GM18508 (cell line): Measurements from ENCODE around the gene COPG2.
"Not testable (repeated sequence)": the region's sequence is repeated elsewhere in the genome, so short reads cannot be mapped to it uniquely, and the experiment has no call there.

Source experiments
- ATAC-seq: cut with Tn5 transposase; IDR thresholded peaks from one replicate; pipeline ENCODE4 v1.9.1; 2021; ENCODE audit warnings: moderate number of reproducible peaks; ENCODE audit not compliant: insufficient read depth, unreplicated experiment

The COPG2 gene

GRCh38 chr7:130575110-130575509 lies 93.4 kb downstream of the COPG2 start:
- not testable (repeated sequence) for ATAC-seq

DNA sequence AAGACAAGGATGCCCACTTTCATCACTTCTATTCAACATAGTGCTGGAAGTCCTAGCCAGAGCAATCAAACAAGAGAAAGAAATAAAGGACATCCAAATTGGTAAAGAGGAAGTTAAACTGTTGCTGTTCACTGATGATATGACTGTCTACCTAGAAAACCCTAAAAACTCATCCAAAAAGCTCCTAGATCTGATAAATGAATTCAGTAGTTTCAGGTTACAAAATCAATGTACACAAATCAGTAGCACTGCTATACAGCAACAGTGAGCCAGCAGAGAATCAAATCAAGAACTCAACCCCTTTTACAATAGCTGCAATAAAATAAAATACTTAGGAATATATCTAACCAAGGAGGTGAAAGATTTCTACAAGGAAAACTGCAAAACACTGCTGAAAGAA lies 98.4 kb downstream of the COPG2 start:
- ATAC-seq = not testable (repeated sequence)

- no peak for ATAC-seq
These were observed 101.7 kb downstream of the COPG2 start for GRCh38 chr7:130566898-130567280.

GRCh38 chr7:130566168-130566897 lies 102.2 kb downstream of the COPG2 start:
- ATAC-seq = no peak

- ATAC-seq = peak; percentile 83
These were observed 107.6 kb downstream of the COPG2 start for GRCh38 chr7:130560972-130561371.

- ATAC-seq = no peak
These were observed 109.4 kb downstream of the COPG2 start for GRCh38 chr7:130559184-130559583.

- no peak for ATAC-seq
These were observed 114.1 kb downstream of the COPG2 start for GRCh38 chr7:130554481-130554880.

- ATAC-seq = no peak
These were observed 115.0 kb downstream of the COPG2 start for GRCh38 chr7:130553398-130554029.

- no peak for ATAC-seq
These were observed 124.2 kb downstream of the COPG2 start for GRCh38 chr7:130544356-130544755.

GRCh38 chr7:130543487-130544010 lies 125.0 kb downstream of the COPG2 start:
- ATAC-seq = no peak

- not testable (repeated sequence) for ATAC-seq
These were observed 126.3 kb downstream of the COPG2 start for GRCh38 chr7:130542297-130542696.

GRCh38 chr7:130541287-130541686 lies 127.3 kb downstream of the COPG2 start:
- ATAC-seq = not testable (repeated sequence)

DNA sequence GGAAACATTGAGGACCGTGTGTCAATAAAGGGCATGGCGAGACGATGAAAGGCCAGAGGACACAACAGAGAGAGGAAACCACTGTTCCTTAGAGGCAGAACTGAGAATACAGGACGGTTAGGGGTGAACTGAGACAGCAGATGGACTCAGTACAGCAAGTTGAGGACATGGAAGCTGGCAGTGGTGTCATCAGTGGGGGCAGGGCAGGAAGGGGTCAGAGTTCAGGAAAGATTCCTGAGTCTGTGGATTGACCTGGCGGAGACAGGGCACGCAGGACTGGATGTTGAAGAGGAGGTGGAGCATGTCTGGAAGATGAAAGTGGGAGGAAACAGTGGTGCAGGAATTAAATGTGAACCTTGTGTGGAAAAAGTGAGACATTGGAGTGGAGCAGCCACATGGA lies 130.7 kb downstream of the COPG2 start:
- not testable (repeated sequence) for ATAC-seq

- no peak for ATAC-seq
These were observed 139.1 kb downstream of the COPG2 start for GRCh38 chr7:130529417-130529816.

DNA sequence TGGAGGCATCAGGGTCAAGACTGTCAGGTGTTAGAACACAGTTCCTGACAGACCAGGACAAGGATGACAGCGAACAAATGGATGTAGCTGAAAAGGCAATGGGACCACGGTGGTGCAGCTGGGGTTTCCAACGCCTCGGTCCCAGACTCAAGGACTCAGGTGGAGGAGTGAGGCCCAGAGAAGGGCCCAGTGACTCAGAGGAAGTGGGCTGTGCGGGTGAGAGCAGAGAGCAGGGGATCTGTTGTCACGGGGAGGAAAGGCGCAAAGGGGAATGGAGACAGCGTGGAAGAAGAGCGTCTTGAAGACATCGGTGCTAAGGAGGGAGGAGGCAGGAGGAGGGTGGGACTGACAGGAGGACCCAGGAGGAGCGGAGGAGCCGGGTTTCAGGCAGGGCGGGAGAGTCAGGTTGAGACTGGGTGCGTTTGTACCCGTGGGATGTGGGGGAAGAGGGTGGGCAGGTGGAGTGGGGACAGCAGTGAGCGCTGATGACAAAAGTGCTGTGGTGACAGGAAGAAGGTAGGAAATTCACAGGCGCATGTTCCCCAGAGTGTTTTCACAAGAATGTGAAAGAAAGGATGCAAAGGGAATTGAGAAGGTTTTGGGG lies 140.7 kb downstream of the COPG2 start:
- ATAC-seq = not testable (repeated sequence)

DNA sequence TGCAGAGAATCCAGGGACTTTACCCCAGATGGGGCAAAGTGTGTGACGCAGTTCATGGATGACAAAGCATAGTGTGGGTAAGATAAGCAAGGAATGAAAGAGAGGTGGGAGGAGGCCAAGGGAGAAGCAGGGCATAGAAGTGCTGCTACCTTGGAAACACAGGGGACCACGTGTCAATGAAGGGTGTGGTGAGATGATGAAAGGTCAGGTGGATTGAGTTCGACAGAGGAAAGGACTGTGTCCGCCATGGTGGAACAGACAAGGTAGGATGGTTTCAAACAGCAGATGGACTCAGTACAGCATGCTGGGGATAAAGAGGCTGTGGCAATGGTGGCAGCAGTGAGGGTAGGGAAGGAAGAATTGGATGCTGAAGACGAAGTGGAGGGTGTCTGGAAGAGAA lies 143.9 kb downstream of the COPG2 start:
- ATAC-seq = no peak

- ATAC-seq = not testable (repeated sequence)
These were observed 144.9 kb downstream of the COPG2 start for GRCh38 chr7:130523519-130524125.

DNA sequence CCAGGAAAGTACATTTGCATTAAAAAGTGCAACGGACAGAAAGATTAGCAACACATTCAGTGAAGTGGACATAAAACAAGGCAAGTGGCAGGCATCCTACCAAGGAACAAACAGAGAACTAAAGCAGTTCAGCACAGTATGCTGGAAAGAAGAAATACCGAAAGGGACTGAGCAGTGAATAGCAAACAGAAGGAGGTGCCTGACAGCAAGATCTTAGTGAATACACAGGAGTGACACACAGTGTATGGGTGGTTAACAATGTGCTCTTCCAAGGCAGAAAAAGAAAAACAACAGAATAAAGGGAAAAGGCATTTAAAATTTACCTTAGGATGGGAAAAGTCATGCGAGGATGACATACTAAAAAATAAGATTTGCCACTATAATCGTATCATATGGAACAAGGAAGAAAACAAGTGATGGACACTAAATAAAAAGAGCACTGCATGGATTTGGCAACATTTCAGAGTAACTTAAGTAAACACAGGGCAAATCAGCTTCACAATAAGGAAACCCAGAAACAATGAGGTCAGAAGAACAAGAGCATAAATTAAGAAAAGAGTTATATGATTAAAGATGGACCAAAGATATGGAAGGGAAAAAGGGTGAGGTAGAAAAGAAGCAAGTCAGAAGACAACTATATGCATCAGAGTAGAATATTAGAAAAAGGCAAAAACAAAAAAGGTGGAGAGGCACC lies 147.1 kb downstream of the COPG2 start:
- ATAC-seq = no peak

- ATAC-seq = no peak
These were observed 153.1 kb downstream of the COPG2 start for GRCh38 chr7:130515315-130516040.

- ATAC-seq = no peak
These were observed 155.1 kb downstream of the COPG2 start for GRCh38 chr7:130513447-130513846.
